Eye (tissue), 1 donor: ENCODE measurements around the gene NOP56.
"Not testable (repeated sequence)": the region's sequence is repeated elsewhere in the genome, so short reads cannot be mapped to it uniquely, and the experiment has no call there.

ENCODE experiments used
- DNase-seq: peaks from one replicate; pipeline ENCODE4 v3.0.0-alpha.2; 2015

NOP56 gene

DNA sequence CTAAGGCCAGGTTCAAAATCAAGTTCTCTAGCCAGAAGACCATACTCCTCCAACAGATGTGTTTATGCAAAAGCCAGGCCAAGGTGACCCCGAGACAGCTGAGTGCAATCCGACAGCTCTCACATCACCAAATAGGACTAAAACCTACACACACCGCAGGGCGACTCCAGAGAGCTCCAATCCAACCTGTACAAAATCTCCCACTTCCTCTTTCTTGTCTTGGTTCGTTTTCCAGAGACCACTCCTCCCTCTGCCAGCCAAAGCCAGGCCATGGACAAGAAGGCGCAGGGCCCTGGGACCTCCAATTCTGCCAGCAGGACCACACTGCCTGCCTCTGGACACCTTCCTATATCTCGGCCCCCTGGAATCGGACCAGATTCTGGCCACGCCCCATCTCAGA is 11.5 kb upstream of the NOP56 start:
- DNase-seq, result no peak

GRCh38 chr20:2643708-2644107 is 8.7 kb upstream of the NOP56 start:
- DNase-seq, result no peak

DNA sequence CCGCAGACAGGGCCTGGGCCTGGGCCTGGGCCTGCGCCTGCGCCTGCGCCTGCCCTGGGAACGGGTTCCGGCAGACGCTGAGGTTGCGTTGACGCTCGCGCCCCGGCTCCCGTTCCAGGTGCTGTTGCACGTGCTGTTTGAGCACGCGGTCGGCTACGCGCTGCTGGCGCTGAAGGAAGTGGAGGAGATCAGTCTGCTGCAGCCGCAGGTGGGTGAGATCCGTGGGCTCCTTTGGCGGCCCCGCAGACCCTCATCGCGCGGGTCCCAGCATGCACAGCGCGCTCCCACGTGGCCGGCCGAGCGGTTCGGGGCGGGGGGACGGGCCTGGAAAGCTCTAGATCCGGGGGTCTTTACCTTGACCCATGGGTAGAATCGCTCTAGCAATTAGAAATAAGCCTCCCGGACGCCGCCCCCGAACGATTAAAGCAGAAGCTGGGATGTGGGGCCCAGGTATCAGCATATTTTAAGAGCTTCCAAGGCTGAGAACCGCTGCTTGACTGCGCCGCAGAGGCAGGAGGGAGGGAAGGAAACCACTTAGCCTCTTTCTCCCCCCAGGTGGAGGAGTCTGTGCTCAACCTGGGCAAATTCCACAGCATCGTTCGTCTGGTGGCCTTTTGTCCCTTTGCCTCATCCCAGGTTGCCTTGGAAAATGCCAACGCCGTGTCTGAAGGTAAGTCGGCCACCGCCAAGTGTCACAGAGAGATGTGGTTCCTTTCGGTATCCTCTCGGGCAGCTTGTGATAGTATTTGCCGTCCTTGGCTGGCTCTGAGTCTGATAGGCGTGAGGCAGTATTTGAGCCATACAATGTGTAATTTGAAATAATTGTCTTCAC is 508 bp downstream of the NOP56 start:
- DNase-seq, result no peak

DNA sequence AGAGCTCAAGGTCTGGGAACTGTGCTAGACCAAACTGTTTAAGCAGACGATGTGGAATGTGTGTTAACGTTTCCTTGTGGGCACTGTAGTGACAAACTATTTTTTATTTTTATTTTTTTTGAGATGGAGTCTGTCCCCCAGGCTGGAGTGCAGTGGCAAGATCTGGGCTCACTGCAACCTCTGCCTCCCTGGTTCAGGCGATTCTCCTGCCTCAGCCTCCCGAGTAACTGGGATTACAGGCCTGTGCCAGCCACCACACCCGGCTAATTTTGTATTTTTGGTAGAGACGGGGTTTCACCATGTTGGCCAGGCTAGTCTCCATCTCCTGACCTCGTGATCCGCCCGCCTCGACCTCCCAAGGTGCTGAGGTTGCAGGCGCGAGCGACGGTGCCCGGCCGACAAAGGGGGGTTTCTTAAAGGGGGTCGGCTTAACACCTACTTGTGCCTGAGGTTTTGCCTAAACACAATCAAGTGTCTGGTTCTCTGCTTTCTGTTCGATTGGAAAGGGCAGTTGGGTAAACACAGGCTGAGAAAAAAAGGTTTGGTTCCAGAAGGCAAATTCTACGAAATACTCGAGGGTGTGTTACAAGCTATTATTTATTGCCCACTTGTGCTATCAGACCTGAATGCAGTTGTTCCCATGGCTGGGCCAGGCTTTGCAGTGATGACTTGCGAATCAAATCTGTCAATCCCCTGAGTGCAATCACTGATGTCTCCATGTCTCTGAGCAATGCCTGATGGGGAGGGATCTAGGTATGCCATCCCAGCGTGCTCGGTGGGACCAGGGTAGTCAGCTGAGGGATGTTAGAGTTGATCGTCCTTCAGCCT is 1.3 kb downstream of the NOP56 start:
- DNase-seq, result no peak

- DNase-seq, result no peak
These were observed 2.0 kb downstream of the NOP56 start for GRCh38 chr20:2654384-2654822.

- no peak for DNase-seq
These were observed 2.4 kb downstream of the NOP56 start for GRCh38 chr20:2654831-2655230.

- DNase-seq, result no peak
These were observed 3.1 kb downstream of the NOP56 start for GRCh38 chr20:2655331-2656116.

- no peak for DNase-seq
These were observed 4.2 kb downstream of the NOP56 start for GRCh38 chr20:2656471-2657117.

DNA sequence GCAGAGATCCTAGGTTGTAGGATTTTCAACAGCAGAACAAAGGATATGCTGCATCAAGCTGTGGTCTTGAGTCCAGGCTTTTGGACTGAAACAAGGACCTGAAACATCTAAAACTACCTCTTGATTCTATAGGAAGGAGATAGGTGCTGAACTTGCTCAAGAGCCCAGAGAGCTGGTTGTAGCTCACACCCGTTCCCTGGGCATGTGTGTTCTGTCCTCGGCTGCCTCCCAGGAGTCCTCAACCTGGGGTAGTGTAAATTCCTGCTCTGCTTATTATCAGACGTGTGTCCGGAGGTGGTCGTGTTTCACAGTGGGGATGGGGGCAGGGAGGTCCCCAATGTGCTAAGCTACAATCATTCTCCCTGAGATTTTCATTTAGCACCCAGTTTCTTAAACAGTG is 4.8 kb downstream of the NOP56 start:
- no peak for DNase-seq

- DNase-seq, result no peak
These were observed 5.2 kb downstream of the NOP56 start for GRCh38 chr20:2657674-2658073.

GRCh38 chr20:2658414-2659354 is 6.3 kb downstream of the NOP56 start:
- DNase-seq, result no peak

- DNase-seq, result no peak
These were observed 7.1 kb downstream of the NOP56 start for GRCh38 chr20:2659547-2659946.

GRCh38 chr20:2663364-2663886 is 11.0 kb downstream of the NOP56 start:
- DNase-seq, result no peak

DNA sequence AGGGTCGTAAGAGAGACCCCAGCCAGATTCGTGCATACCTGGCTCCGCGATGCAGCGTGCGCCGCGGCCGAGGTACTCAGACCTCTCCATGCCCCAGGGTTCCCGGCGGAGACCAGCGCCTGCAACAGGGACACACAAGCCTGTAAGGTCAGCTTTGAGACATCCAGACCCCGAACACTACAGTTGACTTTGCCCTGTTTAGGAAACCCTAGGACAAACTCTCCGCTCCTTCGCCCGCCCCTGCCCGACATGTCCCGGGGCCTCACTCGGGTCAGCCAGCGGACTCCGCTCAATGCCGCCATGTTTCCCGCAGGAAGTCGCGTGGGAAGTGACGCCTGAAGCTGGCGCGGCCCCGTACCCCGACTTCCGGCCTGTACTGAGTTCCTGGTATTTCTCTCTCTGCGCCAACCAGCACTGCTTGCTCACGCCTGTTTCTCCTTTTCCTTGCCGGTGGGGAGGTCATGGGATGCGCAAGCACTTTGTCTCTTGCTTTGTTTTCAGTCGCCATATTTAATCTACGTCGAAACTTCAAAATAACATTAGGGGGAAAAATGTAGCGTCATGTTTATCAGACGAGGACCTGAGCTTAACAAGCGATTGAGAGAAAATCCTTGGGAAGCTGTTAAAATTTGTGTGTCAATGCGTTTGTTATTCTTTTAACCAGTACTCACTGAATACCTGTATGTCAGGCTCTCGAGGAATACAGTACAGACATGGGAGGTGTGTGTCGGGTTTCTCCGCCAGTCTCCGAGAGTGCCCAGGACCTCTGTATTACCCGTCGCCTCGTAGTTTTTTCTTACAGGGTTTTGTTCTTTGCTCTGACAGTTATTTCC is 11.7 kb downstream of the NOP56 start, which contains the start of gene IDH3B:
Gene IDH3B (minus strand): TSS at position 330 of the 833 bp plus-strand sequence. CDS start 28 bp downstream, at position 302.
- DNase-seq, result peak; percentile 97

DNA sequence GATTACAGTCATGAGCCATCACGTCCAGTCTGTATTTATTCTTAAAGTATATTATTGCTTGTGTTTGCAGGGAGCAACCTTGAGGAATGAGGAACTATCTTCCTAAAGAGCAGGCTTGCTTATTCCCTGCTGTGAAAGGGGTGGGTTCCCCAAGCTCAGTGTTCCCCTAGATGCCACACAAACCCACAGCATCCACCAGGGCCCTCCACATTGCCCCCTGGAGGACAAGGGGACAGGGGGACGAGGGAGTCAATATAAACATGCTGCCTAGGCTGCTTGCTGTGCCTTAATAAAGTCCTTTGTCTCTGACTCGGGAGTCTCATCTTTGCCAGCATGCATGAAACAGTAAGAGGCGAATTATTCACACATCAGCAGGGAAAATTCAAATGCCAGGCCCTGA is 19.5 kb downstream of the NOP56 start:
- DNase-seq, result no peak

DNA sequence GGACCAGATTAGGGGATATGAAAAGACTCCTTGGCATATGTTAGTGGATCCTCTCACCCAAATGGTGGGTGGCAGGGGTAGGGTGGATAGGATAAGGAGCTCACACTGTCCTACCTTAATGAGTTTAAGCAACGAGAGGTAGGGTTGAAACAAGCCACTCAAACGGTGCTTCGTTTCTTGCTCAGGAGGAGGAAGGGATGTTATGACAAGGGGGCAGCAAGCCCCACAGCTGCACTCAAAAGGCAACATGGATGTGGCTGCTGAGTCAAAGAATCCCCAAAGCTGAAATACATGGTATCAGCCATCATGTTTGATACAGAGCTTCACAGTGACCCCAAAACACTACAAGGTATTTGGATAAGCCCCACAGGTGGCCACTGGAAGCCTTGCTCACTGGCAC is 20.0 kb downstream of the NOP56 start:
- DNase-seq, result no peak

DNA sequence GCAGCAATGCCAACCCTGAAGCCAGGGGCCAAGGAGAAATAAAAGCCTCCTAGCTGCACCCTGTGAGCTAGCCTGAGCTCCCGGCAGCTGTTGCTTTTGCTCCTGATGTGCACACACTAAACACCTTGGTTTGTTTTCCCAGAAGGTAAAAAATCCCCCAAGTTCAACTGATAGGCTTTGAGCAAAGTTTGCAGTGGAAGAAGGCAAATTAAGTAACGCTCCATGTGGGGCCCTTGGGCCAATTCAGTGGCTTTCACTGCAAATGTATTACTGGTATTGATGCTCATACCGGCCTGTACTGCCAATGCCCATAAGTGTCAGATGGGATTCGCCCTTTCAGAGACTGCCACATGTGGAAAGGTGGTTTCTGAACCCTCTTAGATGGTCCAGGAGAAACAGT is 21.0 kb downstream of the NOP56 start:
- no peak for DNase-seq

DNA sequence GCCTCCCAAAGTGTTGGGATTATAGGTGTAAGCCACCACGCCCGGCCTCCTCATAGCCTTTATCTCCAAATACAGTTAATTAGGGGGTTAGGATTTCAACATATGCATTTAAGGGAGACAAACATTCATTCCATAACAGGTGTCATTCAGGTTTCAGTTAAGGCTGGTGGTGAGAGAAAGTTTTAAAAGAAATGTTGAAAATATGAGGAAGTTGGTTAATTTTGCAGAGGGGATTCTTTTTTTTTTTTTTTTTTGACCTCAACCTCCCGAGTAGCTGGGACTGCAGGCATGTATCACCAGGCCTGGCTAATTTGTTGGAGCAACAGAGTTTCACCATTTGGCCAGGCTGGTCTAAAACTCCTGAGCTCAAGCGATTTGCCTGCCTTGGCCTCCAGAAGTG is 27.6 kb downstream of the NOP56 start:
- DNase-seq, result no peak

DNA sequence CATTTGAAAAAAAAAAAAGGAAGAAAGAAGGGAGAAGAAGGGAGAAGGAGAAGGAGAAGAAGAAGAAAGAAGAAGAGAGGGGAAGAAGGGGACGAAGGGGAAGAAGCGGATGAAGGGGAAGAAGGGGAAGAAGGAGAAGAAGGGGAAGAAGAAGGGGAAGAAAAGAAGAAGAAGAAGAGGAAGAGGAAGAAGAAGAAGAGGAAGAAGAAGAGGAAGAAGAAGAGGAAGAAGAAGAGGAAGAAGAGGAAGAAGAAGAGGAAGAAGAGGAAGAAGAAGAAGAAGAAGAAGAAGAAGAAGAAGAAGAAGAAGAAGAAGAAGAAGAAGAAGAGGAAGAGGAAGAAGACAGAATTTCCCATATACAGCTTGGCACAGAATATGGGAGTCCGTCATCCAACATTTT is 29.6 kb downstream of the NOP56 start:
- not testable (repeated sequence) for DNase-seq

GRCh38 chr20:2684817-2685216 is 32.4 kb downstream of the NOP56 start:
- not testable (repeated sequence) for DNase-seq
